ENCODE results near the gene ZNF511.

Gene ZNF511

DNA sequence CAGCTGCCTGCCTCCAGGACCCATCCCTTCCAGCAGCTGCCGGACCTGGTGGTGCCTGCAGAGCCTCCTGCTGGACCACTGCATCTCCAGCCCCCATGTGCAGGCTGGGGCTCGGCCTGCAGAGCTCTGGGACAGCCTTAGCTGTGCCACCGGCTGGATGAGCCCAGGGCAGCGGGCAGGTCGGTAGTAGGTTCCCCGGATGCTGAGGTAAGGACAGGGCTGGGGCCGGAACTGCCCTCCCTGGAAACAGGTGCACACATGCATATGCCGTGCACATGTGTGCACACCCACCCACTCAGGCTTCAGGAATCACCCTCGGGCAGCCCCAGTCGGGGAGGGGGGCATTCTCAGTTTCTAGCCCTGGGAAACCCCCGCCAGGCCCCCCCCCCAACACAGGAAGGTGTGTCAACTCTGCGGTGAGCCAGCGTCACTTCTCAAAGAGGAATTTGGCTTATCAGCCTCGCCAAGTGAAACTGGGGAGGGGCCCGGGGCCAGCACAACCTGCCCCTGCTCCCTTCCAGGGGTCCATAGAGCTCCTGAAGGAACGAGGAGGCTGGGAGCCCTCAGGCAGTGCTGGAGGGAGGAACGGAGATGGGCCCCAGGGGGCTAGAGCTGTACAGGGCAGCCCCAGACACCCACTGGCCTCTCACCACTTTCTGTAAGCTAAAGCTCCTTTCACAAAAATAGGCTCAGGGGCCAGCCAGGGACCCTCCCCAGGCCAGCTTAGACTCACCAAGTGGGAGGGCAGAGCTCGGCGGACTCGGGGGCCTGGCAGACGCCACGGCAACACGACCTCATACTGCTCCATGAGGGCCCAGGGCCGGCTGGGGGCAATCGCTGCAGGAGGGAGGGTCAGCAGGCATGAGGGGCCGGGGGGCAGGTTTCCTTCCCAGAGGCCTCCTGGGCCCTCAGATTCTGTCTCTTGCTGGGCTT is 33.7 kb upstream of the ZNF511 start:
- no peak overlapping the region for H3K4me3 ChIP-seq (ENCODE audit: control insufficient read depth, low read depth, low read length)
- TF ChIP-seq, protein P1, sequence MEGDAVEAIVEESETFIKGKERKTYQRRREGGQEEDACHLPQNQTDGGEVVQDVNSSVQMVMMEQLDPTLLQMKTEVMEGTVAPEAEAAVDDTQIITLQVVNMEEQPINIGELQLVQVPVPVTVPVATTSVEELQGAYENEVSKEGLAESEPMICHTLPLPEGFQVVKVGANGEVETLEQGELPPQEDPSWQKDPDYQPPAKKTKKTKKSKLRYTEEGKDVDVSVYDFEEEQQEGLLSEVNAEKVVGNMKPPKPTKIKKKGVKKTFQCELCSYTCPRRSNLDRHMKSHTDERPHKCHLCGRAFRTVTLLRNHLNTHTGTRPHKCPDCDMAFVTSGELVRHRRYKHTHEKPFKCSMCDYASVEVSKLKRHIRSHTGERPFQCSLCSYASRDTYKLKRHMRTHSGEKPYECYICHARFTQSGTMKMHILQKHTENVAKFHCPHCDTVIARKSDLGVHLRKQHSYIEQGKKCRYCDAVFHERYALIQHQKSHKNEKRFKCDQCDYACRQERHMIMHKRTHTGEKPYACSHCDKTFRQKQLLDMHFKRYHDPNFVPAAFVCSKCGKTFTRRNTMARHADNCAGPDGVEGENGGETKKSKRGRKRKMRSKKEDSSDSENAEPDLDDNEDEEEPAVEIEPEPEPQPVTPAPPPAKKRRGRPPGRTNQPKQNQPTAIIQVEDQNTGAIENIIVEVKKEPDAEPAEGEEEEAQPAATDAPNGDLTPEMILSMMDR (IDR thresholded peaks at IDR 0.05; ENCODE audit: control insufficient read depth, insufficient read depth, low read depth, low read length, missing control alignments), result no peak
- no peak for DNase-seq (ENCODE audit: low read depth)

GRCh38 chr10:133275684-133276092 is 33.0 kb upstream of the ZNF511 start:
- TF ChIP-seq, protein P1 (IDR thresholded peaks at IDR 0.05; ENCODE audit: control insufficient read depth, insufficient read depth, low read depth, low read length, missing control alignments), result no peak
- no peak overlapping the region for H3K4me3 ChIP-seq (ENCODE audit: control insufficient read depth, low read depth, low read length)
- DNase-seq (ENCODE audit: low read depth), result no peak

DNA sequence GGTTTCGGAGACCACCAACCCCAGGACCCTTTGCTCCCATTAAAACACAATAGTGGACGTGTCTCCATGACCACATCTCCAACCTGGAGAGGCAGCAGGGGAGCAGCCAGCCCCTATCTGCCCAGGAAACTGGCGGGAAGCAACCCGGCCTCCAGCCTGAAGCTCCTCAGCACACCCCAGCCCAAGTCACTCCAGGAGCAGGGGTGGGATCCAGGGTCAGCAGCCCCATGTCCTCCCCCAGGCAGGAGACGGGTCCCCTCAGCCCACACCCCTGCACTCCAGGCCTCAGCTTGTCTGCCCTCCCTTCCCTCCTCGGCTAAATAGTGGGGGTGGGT is 32.6 kb upstream of the ZNF511 start:
- no peak for DNase-seq (ENCODE audit: low read depth)
- H3K4me3 ChIP-seq (ENCODE audit: control insufficient read depth, low read depth, low read length), result no peak overlapping the region

DNA sequence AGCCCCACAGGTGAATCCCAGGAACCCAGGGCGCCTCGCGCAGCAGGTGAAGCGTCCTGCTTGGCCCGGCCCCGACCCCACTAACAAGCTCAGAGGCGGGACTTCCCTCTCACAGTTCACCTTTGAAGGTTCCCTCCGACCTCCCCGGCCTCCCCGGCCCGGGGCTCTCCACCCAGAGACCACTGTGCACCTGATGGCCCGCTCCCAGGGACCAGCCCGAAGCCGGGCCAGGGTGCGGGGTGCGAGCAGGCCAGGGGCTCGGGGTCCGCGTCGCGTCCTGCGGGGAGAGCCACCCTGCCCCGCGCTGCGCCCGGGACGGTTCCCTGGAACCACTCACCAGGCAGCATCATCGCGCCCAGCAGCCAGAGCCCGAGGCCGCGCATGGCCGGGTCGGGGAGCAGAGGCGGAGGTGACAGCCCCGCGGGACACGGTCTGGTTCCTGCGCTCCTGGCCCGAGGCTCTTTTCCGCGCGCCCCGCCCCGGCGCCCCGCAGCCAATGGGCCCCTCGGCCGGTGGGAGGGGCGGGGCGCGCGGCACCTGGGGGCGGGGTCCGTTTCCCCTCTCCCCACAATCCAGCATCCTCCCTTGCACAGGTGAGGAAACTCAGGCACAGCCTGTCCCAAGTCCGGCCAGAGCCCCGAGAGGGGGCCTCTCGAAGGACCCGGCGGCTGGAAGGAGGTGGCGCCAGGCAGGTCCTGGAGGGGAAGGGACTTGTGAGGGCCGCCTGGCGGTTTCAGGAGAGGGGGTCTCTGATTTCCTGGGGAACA is 32.1 kb upstream of the ZNF511 start, which contains the start of gene ADAM8:
ADAM8 (minus strand) TSS at position 434 of the 767 bp plus-strand sequence; CDS start at position 383, 51 bp downstream.
- no peak for DNase-seq (ENCODE audit: low read depth)
- no peak within 1 kb of the TSS for H3K4me3 ChIP-seq (ENCODE audit: control insufficient read depth, low read depth, low read length)
- TF ChIP-seq, protein P1 (IDR thresholded peaks at IDR 0.05; ENCODE audit: control insufficient read depth, insufficient read depth, low read depth, low read length, missing control alignments), result no peak

More for the DNA sequence above, 32.6 kb upstream of the ZNF511 start:
- TF ChIP-seq, protein P1 (IDR thresholded peaks at IDR 0.05; ENCODE audit: control insufficient read depth, insufficient read depth, low read depth, low read length, missing control alignments), result no peak

GRCh38 chr10:133277277-133277992 is 31.3 kb upstream of the ZNF511 start:
- no peak for DNase-seq (ENCODE audit: low read depth)
- TF ChIP-seq, protein P1 (IDR thresholded peaks at IDR 0.05; ENCODE audit: control insufficient read depth, insufficient read depth, low read depth, low read length, missing control alignments), result no peak
- no peak overlapping the region for H3K4me3 ChIP-seq (ENCODE audit: control insufficient read depth, low read depth, low read length)

DNA sequence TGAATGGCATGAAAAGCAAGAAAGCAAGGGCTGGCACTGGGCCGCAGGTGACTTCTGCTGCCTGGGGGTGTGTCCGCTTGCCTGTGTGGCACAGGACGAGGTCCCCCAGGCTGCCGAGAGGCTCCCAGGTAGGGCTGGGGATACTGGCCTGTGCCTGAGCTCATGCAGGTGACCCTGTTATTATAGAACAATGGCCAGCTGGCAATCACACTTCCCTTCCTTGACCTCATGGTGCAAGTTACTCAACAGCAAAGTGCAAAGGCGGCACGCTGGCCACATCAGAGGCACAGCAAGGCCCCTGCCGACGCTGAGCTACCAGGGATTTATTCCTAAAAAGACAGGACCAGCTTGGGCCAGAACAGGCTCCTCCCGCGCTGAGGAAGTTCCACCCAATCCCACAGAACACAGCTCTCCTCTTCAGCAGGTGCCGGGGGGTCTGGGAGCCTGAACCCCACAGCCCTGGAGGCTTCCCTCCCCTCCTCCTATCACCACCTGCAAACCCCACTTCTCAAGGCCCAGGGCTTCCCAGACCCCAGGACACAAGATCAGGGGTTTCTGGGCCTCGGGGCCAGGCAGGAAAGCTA is 30.6 kb upstream of the ZNF511 start:
- DNase-seq (ENCODE audit: low read depth), result no peak
- H3K4me3 ChIP-seq (ENCODE audit: control insufficient read depth, low read depth, low read length), result no peak overlapping the region
- TF ChIP-seq, protein P1 (IDR thresholded peaks at IDR 0.05; ENCODE audit: control insufficient read depth, insufficient read depth, low read depth, low read length, missing control alignments), result no peak

All from AG09309 (cell line).